ENCODE data around the gene FEM1B.

GRCh38 chr15:68239025-68239424 lies 38.5 kb upstream of the FEM1B start:
- TF ChIP-seq POLR2A (IDR thresholded peaks at IDR 0.05; ENCODE audit: low read depth, low read length): no peak
- TF ChIP-seq POLR2AphosphoS5 (IDR thresholded peaks at IDR 0.05; ENCODE audit: low read depth, low read length): no peak
- no peak for TF ChIP-seq POU2F2 (IDR thresholded peaks at IDR 0.05; ENCODE audit: low read depth, low read length)
- TF ChIP-seq PAX5 (IDR thresholded peaks at IDR 0.05; ENCODE audit: insufficient read depth, low read length, severe bottlenecking): no peak
- no peak for TF ChIP-seq TAF1 (IDR thresholded peaks at IDR 0.05; ENCODE audit: low read depth, low read length)
